GM10266 (cell line): ENCODE measurements around the gene TYSND1.
"Not testable (repeated sequence)": the region's sequence is repeated elsewhere in the genome, so short reads cannot be mapped to it uniquely, and the experiment has no call there.

ENCODE experiments used
- DNase-seq: peaks from one replicate; pipeline ENCODE4 v3.0.0; 2012; ENCODE audit errors: extremely low spot score
- TF ChIP-seq, protein P1 (sequence below): IDR thresholded peaks from 2 replicates; pipeline ENCODE4 v1.5.1; 2012; ENCODE audit warnings: mild to moderate bottlenecking, low read depth; ENCODE audit not compliant: control insufficient read depth, insufficient read depth; ENCODE audit errors: missing control alignments

Gene TYSND1

GRCh38 chr10:70190102-70190501, 43.6 kb upstream of the TYSND1 start:
- DNase-seq = no peak
- TF ChIP-seq, protein P1, sequence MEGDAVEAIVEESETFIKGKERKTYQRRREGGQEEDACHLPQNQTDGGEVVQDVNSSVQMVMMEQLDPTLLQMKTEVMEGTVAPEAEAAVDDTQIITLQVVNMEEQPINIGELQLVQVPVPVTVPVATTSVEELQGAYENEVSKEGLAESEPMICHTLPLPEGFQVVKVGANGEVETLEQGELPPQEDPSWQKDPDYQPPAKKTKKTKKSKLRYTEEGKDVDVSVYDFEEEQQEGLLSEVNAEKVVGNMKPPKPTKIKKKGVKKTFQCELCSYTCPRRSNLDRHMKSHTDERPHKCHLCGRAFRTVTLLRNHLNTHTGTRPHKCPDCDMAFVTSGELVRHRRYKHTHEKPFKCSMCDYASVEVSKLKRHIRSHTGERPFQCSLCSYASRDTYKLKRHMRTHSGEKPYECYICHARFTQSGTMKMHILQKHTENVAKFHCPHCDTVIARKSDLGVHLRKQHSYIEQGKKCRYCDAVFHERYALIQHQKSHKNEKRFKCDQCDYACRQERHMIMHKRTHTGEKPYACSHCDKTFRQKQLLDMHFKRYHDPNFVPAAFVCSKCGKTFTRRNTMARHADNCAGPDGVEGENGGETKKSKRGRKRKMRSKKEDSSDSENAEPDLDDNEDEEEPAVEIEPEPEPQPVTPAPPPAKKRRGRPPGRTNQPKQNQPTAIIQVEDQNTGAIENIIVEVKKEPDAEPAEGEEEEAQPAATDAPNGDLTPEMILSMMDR = no peak

- TF ChIP-seq, protein P1 = no peak
- no peak for DNase-seq
These were observed 42.3 kb upstream of the TYSND1 start for GRCh38 chr10:70188768-70189167.

- TF ChIP-seq, protein P1 = no peak
- DNase-seq = no peak
These were observed 40.1 kb upstream of the TYSND1 start for GRCh38 chr10:70186571-70186970.

- TF ChIP-seq, protein P1 = no peak
- DNase-seq = no peak
These were observed 39.6 kb upstream of the TYSND1 start for GRCh38 chr10:70186090-70186489.

- TF ChIP-seq, protein P1 = no peak
- DNase-seq = no peak
These were observed 36.8 kb upstream of the TYSND1 start for GRCh38 chr10:70183304-70183703.

- not testable (repeated sequence) for DNase-seq
These were observed 32.7 kb upstream of the TYSND1 start for GRCh38 chr10:70179209-70179608.

DNA sequence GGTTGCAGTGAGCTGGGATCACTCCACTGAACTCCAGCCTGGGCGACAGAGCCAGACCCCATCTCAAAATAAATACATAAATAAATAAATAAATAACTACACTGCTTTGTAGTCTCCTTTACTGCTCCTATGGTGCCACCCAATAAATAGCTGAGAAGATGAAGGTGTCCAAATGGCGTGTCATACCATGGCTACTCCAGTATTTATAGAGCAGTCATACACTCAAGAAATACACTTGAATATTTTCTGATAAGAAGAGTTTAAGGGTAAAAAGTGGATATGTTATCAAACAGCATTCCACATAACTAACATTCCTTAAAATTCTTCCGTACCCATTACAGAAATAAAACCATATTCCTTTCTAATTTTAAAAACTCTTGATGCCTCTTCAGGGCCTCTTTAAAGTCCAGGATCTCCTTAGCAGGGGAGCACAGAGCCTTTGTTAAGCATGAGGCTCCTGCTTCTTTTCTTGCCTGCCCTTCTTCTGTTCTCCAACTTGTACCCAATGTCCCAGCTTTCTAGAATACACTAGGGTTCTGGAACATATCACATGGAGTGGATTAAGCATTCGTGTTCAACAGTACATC, 31.7 kb upstream of the TYSND1 start:
- DNase-seq = no peak
- TF ChIP-seq, protein P1 = no peak

- DNase-seq = no peak
- TF ChIP-seq, protein P1 = no peak
These were observed 29.9 kb upstream of the TYSND1 start for GRCh38 chr10:70176441-70176840.
